GM19035 (cell line): ENCODE measurements around the gene RUBCNL.

Source experiments
- ATAC-seq: cut with Tn5 transposase; IDR thresholded peaks from one replicate; pipeline ENCODE4 v1.9.1; 2021; ENCODE audit not compliant: unreplicated experiment

Gene RUBCNL

GRCh38 chr13:46313024-46313423 is 74.0 kb downstream of the RUBCNL start:
- ATAC-seq: no peak

DNA sequence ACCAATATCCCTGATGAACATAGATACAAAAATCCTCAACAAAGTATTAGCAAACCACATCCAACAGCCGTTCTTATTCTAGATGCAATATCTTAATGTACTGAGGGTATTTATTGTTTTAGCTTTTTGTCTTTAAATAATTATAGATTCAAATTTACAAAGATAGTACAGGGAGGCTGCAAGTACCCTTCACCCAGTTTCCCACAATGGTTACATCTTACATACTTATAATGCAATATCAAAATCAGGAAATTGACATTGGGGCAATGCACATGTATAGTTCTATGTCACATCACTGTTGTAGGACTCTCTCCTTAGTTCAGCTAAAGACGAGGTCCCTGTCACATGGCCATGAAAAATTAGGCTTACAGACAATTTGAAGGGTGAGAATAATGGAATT is 75.8 kb downstream of the RUBCNL start:
- ATAC-seq: no peak

- no peak for ATAC-seq
Observed at GRCh38 chr13:46310066-46310465, 77.0 kb downstream of the RUBCNL start.

DNA sequence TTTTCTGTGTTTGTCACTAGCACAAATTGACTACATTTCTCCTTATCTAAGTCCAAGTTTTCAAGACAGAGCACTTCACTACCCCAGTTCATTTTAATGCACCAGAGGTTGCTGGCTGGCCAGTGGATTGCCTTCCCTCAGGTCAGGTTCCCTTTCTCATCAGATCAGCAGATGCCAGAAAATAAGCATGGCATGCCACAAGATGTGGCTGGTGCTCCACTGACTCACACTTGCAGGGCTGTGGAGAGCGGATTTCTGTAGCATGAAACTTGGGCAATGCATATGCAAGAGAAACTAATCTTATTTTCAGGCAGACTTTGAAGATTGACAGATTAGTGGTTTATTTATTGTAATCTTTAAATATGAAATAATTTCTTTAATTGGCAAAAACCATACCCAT is 79.5 kb downstream of the RUBCNL start:
- ATAC-seq: no peak

DNA sequence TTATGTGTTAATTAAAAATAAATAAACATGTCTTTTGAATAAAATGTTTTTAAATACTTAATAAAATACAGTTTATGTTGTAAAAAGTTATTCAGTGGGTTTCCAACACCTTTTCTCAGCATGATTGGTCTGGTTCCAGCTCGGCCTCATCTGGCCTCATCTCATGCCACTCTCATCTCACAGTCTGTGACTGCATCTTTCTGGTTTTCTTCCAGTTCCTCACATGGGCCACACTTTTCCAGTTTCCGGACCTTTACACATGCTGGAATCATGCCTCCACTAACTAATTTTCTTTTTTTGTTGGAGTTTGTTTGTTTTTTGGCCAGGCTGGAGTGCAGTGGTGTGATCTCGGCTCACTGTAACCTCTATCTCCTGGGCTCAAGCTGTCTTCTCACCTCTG is 82.5 kb downstream of the RUBCNL start:
- no peak for ATAC-seq

- ATAC-seq: no peak
Observed at GRCh38 chr13:46303742-46304385, 83.2 kb downstream of the RUBCNL start.

- no peak for ATAC-seq
Observed at GRCh38 chr13:46297361-46297811, 89.7 kb downstream of the RUBCNL start.

- no peak for ATAC-seq
Observed at GRCh38 chr13:46296921-46297320, 90.1 kb downstream of the RUBCNL start.

DNA sequence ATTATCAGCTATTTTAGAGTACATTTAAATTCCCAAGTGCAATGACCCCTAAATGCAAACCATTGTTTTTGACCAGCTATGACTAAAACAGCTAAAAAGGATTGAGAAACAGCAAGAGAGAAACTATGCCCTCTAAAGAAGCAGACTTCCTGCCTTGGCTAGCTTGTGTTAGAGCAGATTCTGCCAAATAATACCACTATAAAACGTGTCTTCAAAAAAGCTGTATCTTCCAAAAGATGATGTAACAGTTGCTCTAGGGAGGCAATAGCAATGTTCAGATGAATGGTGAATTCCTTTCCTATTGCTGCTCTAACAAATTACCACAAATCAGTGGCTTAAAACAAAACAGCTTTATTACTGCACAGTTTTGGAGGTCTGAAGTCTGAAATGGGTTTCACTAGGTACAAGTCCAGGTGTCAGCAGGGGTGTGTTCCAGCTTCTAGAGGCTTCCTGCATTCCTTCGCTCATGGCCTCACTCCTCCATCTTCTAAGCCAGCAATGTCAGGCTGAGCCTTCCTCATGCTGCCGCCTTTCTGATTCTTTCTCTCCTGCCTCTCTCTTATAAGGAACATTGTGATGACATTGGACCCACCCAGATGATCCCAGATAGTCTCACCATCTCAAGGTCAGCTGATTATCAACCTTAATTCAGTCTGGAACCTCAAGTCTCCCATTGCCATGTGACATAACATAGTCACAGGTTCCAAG is 90.8 kb downstream of the RUBCNL start:
- ATAC-seq: peak; percentile 60

DNA sequence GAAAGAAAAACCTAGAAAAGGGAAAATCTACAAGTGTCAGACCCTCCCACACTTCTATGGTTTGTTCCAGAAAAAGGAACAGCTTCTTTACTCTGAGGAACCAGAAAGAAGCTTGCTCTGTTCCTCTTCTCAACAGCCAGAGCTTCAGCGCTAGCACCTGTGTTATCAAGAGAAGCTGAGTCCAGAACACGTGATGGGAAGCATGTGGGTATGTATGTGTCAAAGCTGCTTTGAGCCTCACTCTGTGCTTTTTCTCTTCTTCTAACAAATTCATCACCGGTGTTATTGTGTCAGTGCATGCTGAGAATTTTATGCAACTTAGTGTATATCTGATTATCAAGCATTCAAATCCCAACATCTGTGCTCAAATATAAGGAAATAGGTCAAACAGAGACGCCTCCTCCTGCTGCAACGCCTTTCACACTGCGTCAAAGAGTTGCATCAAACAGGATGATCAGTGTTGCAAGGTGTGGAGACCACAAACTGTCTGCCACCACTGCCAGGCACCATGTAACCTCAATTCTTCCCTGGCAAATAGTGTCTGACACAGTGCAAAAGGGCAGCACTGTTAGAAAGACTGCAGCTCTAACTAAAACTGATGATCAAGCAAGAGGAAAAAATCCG is 91.4 kb downstream of the RUBCNL start:
- ATAC-seq: peak; percentile 58

- no peak for ATAC-seq
Observed at GRCh38 chr13:46293436-46293835, 93.6 kb downstream of the RUBCNL start.
